ENCODE data around the gene DBF4.
A peak's percentile ranks its signal among the peaks of the same experiment; 100 is the strongest.
"Not testable (repeated sequence)": the region's sequence is repeated elsewhere in the genome, so short reads cannot be mapped to it uniquely, and the experiment has no call there.

The DBF4 gene, protein sequence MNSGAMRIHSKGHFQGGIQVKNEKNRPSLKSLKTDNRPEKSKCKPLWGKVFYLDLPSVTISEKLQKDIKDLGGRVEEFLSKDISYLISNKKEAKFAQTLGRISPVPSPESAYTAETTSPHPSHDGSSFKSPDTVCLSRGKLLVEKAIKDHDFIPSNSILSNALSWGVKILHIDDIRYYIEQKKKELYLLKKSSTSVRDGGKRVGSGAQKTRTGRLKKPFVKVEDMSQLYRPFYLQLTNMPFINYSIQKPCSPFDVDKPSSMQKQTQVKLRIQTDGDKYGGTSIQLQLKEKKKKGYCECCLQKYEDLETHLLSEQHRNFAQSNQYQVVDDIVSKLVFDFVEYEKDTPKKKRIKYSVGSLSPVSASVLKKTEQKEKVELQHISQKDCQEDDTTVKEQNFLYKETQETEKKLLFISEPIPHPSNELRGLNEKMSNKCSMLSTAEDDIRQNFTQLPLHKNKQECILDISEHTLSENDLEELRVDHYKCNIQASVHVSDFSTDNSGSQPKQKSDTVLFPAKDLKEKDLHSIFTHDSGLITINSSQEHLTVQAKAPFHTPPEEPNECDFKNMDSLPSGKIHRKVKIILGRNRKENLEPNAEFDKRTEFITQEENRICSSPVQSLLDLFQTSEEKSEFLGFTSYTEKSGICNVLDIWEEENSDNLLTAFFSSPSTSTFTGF

GRCh38 chr7:87876040-87876868 is at the start of gene DBF4, which contains the start of gene SLC25A40:
Gene DBF4 (plus strand): TSS chr7:87876493. CDS start chr7:87876733, 240 bp downstream.
Gene SLC25A40 (minus strand): TSS chr7:87876360. CDS start chr7:87858727, 17,633 bp downstream.
- Histone ChIP-seq H3K4me1 (ENCODE audit: control insufficient read depth, insufficient read depth, low read length) (no peaks in the 10 kb centered on the region; the same call in 1 of the 2 replicates), H3K9ac (ENCODE audit: low read length) (peak within 1 kb of the TSS; percentile 85), H3K4me3 (ENCODE audit: low read depth, low read length) (peak within 1 kb of the TSS; percentile 85), H3K27me3 (ENCODE audit: control insufficient read depth, insufficient read depth, low read length) (no peaks in the 10 kb centered on the region), H3K27ac (ENCODE audit: low read depth, low read length) (peak within 1 kb of the TSS; percentile 83), H3K36me3 (ENCODE audit: control insufficient read depth, insufficient read depth, low read length) (peaks cover 26% of the 10 kb centered on the region), H3K9me3 (ENCODE audit: control insufficient read depth, insufficient read depth, low read depth, low read length) (peaks cover 3% of the 10 kb centered on the region)

GRCh38 chr7:87828383-87828782 is 47.9 kb upstream of the DBF4 start:
- H3K4me3 ChIP-seq (ENCODE audit: low read depth, low read length); H3K27ac ChIP-seq (ENCODE audit: low read depth, low read length); H3K4me1 ChIP-seq (ENCODE audit: control insufficient read depth, insufficient read depth, low read length); H3K36me3 ChIP-seq (ENCODE audit: control insufficient read depth, insufficient read depth, low read length); H3K9ac ChIP-seq (ENCODE audit: low read length); H3K27me3 ChIP-seq (ENCODE audit: control insufficient read depth, insufficient read depth, low read length): not testable (repeated sequence)
- H3K9me3 ChIP-seq (ENCODE audit: control insufficient read depth, insufficient read depth, low read depth, low read length): peaks cover 24% of the 10 kb centered on the region

DNA sequence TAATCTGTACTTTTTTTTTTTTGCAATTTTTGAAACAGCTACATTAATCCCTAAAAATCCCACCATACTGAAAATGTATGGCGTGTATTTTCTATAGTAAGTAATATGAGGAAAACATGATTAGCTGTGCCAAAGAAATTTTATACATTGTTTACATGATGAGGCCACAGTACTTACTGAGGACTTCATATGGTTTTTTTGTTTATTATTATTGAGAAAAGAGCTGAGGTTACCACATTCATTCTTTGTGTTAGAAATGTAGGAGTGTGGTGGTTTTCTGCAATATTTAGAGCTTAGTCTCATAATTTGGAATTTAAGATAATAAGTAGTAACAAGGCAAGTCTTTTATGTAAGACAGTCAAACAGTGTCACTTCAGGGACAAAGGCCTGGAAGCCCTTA is 45.2 kb upstream of the DBF4 start:
- no peaks in the 10 kb centered on the region for H3K4me1 ChIP-seq (ENCODE audit: control insufficient read depth, insufficient read depth, low read length)
- H3K9ac ChIP-seq (ENCODE audit: low read length): no peak overlapping the region
- H3K36me3 ChIP-seq (ENCODE audit: control insufficient read depth, insufficient read depth, low read length): peaks cover 8% of the 10 kb centered on the region
- no peak overlapping the region for H3K4me3 ChIP-seq (ENCODE audit: low read depth, low read length)
- no peaks in the 10 kb centered on the region for H3K27me3 ChIP-seq (ENCODE audit: control insufficient read depth, insufficient read depth, low read length)
- H3K9me3 ChIP-seq (ENCODE audit: control insufficient read depth, insufficient read depth, low read depth, low read length): peaks cover 7% of the 10 kb centered on the region
- H3K27ac ChIP-seq (ENCODE audit: low read depth, low read length): no peak overlapping the region

DNA sequence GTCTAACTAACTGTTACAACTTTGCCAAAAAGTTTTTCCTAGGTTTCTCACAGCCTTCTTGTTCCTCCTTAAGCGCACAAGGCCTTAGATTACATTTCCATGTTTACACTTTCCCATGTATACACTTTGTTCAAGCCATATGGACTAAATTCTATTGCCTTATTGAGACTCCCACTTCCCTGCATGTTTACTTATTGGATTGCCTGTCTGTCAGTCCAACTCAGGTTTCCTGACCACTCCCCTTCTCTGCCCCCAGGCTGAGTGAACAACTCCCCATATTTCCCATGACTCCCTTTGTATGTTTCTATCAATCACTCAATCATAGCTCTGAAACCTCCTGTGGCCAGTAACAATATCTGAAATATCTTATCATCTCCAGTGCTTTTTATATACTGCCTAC is 43.2 kb upstream of the DBF4 start:
- Histone ChIP-seq H3K27ac (ENCODE audit: low read depth, low read length) (no peak overlapping the region), H3K4me3 (ENCODE audit: low read depth, low read length) (no peak overlapping the region), H3K36me3 (ENCODE audit: control insufficient read depth, insufficient read depth, low read length) (peaks cover 8% of the 10 kb centered on the region), H3K9ac (ENCODE audit: low read length) (no peak overlapping the region), H3K4me1 (ENCODE audit: control insufficient read depth, insufficient read depth, low read length) (no peaks in the 10 kb centered on the region), H3K27me3 (ENCODE audit: control insufficient read depth, insufficient read depth, low read length) (no peaks in the 10 kb centered on the region), H3K9me3 (ENCODE audit: control insufficient read depth, insufficient read depth, low read depth, low read length) (no peaks in the 10 kb centered on the region)

GRCh38 chr7:87837597-87837996 is 38.7 kb upstream of the DBF4 start:
- Histone ChIP-seq H3K27ac (ENCODE audit: low read depth, low read length) (no peak overlapping the region), H3K36me3 (ENCODE audit: control insufficient read depth, insufficient read depth, low read length) (peaks cover 7% of the 10 kb centered on the region), H3K9ac (ENCODE audit: low read length) (no peak overlapping the region), H3K4me1 (ENCODE audit: control insufficient read depth, insufficient read depth, low read length) (no peaks in the 10 kb centered on the region), H3K27me3 (ENCODE audit: control insufficient read depth, insufficient read depth, low read length) (no peaks in the 10 kb centered on the region), H3K9me3 (ENCODE audit: control insufficient read depth, insufficient read depth, low read depth, low read length) (no peaks in the 10 kb centered on the region), H3K4me3 (ENCODE audit: low read depth, low read length) (no peak overlapping the region)

DNA sequence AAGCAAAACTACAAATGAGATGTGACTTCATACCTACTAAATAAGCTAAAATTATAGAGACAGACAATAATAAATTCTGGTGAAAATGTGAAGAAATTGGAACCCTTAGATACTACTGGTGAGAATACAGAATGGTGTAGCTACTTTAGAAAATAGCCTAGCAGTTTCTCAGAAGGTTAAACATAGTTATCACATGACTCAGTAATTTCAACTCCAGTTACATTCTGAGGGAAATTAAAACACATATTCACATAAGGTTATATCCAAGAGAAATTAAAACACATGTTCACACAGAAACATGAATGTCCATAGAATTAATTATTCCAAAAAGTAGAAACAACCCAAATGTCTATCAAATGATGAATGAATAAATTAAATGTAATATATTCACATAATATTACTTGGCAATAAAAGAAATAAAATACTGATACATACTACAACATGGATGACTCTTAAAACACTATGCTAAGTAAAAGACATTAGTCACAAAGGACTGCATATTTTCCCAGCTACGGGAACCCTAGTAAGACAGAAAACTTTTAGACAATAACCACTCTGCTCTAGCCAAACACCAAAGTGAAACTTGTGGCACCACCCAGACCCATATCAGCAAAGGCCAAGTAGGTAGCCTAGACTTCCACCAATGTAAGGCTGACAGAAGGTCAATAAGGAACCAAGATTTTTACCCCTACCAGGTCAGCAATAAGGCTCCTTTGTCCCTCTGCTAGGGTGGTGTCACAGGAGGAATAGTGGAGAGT is 25.3 kb upstream of the DBF4 start:
- H3K4me3 ChIP-seq (ENCODE audit: low read depth, low read length): no peak overlapping the region
- no peaks in the 10 kb centered on the region for H3K9me3 ChIP-seq (ENCODE audit: control insufficient read depth, insufficient read depth, low read depth, low read length)
- no peak overlapping the region for H3K9ac ChIP-seq (ENCODE audit: low read length)
- H3K4me1 ChIP-seq (ENCODE audit: control insufficient read depth, insufficient read depth, low read length): no peaks in the 10 kb centered on the region; the same call in 1 of the 2 replicates
- peaks cover 14% of the 10 kb centered on the region; the same call in 1 of the 2 replicates for H3K36me3 ChIP-seq (ENCODE audit: control insufficient read depth, insufficient read depth, low read length)
- no peaks in the 10 kb centered on the region for H3K27me3 ChIP-seq (ENCODE audit: control insufficient read depth, insufficient read depth, low read length)
- no peak overlapping the region for H3K27ac ChIP-seq (ENCODE audit: low read depth, low read length)

DNA sequence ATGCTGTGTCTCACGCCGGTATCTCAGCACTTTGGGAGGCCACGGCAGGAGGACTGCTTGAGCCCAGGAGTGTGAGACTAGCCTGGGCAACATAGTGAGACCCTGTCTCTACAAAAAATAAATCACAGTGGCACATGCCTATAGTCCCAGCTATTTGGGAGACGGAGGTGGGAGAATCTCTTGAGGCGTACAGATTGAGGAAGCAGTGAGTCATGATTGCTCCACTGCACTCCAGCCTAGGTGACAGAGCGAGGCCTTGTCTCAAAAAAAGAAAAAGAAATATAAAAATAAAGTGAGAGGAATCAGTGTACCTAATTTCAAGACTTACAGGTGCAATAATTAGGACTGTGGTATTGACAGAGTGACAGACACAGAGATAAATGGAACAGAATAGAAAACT is 24.0 kb upstream of the DBF4 start:
- Histone ChIP-seq H3K4me3 (ENCODE audit: low read depth, low read length) (no peak overlapping the region), H3K27me3 (ENCODE audit: control insufficient read depth, insufficient read depth, low read length) (no peaks in the 10 kb centered on the region), H3K36me3 (ENCODE audit: control insufficient read depth, insufficient read depth, low read length) (peaks cover 20% of the 10 kb centered on the region), H3K9me3 (ENCODE audit: control insufficient read depth, insufficient read depth, low read depth, low read length) (no peaks in the 10 kb centered on the region), H3K27ac (ENCODE audit: low read depth, low read length) (no peak overlapping the region), H3K4me1 (ENCODE audit: control insufficient read depth, insufficient read depth, low read length) (no peaks in the 10 kb centered on the region; the same call in 1 of the 2 replicates), H3K9ac (ENCODE audit: low read length) (no peak overlapping the region)

GRCh38 chr7:87853237-87853864 is 22.9 kb upstream of the DBF4 start:
- Histone ChIP-seq H3K9ac (ENCODE audit: low read length) (no peak overlapping the region), H3K27me3 (ENCODE audit: control insufficient read depth, insufficient read depth, low read length) (no peaks in the 10 kb centered on the region), H3K4me1 (ENCODE audit: control insufficient read depth, insufficient read depth, low read length) (no peaks in the 10 kb centered on the region; the same call in 1 of the 2 replicates), H3K4me3 (ENCODE audit: low read depth, low read length) (no peak overlapping the region), H3K9me3 (ENCODE audit: control insufficient read depth, insufficient read depth, low read depth, low read length) (peaks cover 4% of the 10 kb centered on the region; the same call in 1 of the 2 replicates), H3K27ac (ENCODE audit: low read depth, low read length) (no peak overlapping the region), H3K36me3 (ENCODE audit: control insufficient read depth, insufficient read depth, low read length) (peaks cover 30% of the 10 kb centered on the region)

GRCh38 chr7:87858417-87859100 is 17.7 kb upstream of the DBF4 start:
- Histone ChIP-seq H3K4me1 (ENCODE audit: control insufficient read depth, insufficient read depth, low read length) (no peaks in the 10 kb centered on the region; the same call in 1 of the 2 replicates), H3K36me3 (ENCODE audit: control insufficient read depth, insufficient read depth, low read length) (peaks cover 27% of the 10 kb centered on the region), H3K9me3 (ENCODE audit: control insufficient read depth, insufficient read depth, low read depth, low read length) (peaks cover 8% of the 10 kb centered on the region; the same call in 1 of the 2 replicates), H3K27ac (ENCODE audit: low read depth, low read length) (no peak overlapping the region), H3K27me3 (ENCODE audit: control insufficient read depth, insufficient read depth, low read length) (no peaks in the 10 kb centered on the region), H3K9ac (ENCODE audit: low read length) (no peak overlapping the region), H3K4me3 (ENCODE audit: low read depth, low read length) (no peak overlapping the region)
